H9 (cell line): ENCODE results near the gene PNPLA7. TPM values are rescaled to one million over a fixed set of nuclear protein-coding genes. Genes with fewer than 3 reads are reported as not detected.

ENCODE experiments used
- DNase-seq: peaks from one replicate; pipeline ENCODE4 v3.0.0-alpha.2; 2017
- H2AFZ ChIP-seq: one replicate; pipeline ENCODE4 v1.6.1; 2013; ENCODE audit warnings: mild to moderate bottlenecking, low read length, control low read depth, moderate library complexity
- H2AK5ac ChIP-seq: 2 replicates; pipeline ENCODE4 v1.6.1; 2013; ENCODE audit warnings: low read length, control low read depth, mixed read lengths; ENCODE audit not compliant: insufficient read length
- H2BK120ac ChIP-seq: one replicate; pipeline ENCODE4 v1.6.1; 2013; ENCODE audit warnings: low read depth, mild to moderate bottlenecking, low read length, control low read depth, inconsistent platforms; ENCODE audit not compliant: poor library complexity, severe bottlenecking
- H2BK12ac ChIP-seq: 2 replicates; pipeline ENCODE4 v1.6.1; 2013; ENCODE audit warnings: low read length, control low read depth, mixed read lengths, low read depth; ENCODE audit not compliant: insufficient read length
- H2BK15ac ChIP-seq: 2 replicates; pipeline ENCODE4 v1.6.1; 2013; ENCODE audit warnings: low read depth, low read length, control low read depth
- H2BK20ac ChIP-seq: one replicate; pipeline ENCODE4 v1.6.1; 2013; ENCODE audit warnings: low read depth, mild to moderate bottlenecking, low read length, control low read depth, inconsistent platforms; ENCODE audit not compliant: poor library complexity, severe bottlenecking
- H2BK5ac ChIP-seq: 2 replicates; pipeline ENCODE4 v1.6.1; 2013; ENCODE audit warnings: low read length, control low read depth, mixed read lengths; ENCODE audit not compliant: insufficient read length
- H3K14ac ChIP-seq: 2 replicates; pipeline ENCODE4 v1.6.1; 2013; ENCODE audit warnings: low read length, control low read depth; ENCODE audit not compliant: insufficient read depth
- H3K18ac ChIP-seq: 2 replicates; pipeline ENCODE4 v1.6.1; 2013; ENCODE audit warnings: low read depth, mild to moderate bottlenecking, mixed read lengths, low read length, control low read depth; ENCODE audit not compliant: insufficient read length
- H3K23ac ChIP-seq: 2 replicates; pipeline ENCODE4 v1.6.1; 2013; ENCODE audit warnings: low read length, control low read depth, mixed read lengths, low read depth; ENCODE audit not compliant: insufficient read length
- H3K23me2 ChIP-seq: 2 replicates; pipeline ENCODE4 v1.6.1; 2013; ENCODE audit warnings: low read depth, mild to moderate bottlenecking, mixed read lengths, low read length, control low read depth; ENCODE audit not compliant: insufficient read length, poor library complexity, severe bottlenecking
- H3K27ac ChIP-seq: 2 replicates; pipeline ENCODE4 v1.5.1; 2013; ENCODE audit warnings: low read length, control low read depth, mixed read lengths, low read depth; ENCODE audit not compliant: insufficient read length
- H3K27me3 ChIP-seq: 2 replicates; pipeline ENCODE4 v1.6.1; 2013; ENCODE audit warnings: low read length, control low read depth, inconsistent platforms; ENCODE audit not compliant: insufficient read depth
- H3K4ac ChIP-seq: 2 replicates; pipeline ENCODE4 v1.6.1; 2013; ENCODE audit warnings: low read depth, mild to moderate bottlenecking, control low read depth, inconsistent platforms, low read length, moderate library complexity
- H3K4me1 ChIP-seq: 2 replicates; pipeline ENCODE4 v1.6.1; 2013; ENCODE audit warnings: low read length, control low read depth, inconsistent platforms; ENCODE audit not compliant: insufficient read depth
- H3K4me2 ChIP-seq: 2 replicates; pipeline ENCODE4 v1.6.1; 2013; ENCODE audit warnings: low read length, control low read depth, mixed read lengths; ENCODE audit not compliant: insufficient read length, insufficient read depth
- H3K56ac ChIP-seq: 2 replicates; pipeline ENCODE4 v1.6.1; 2013; ENCODE audit warnings: low read depth, mild to moderate bottlenecking, mixed read lengths, low read length, control low read depth; ENCODE audit not compliant: insufficient read length
- H3K79me1 ChIP-seq: 2 replicates; pipeline ENCODE4 v1.6.1; 2013; ENCODE audit warnings: low read depth, mild to moderate bottlenecking, moderate library complexity, low read length, control low read depth, inconsistent platforms; ENCODE audit not compliant: insufficient read depth, poor library complexity, severe bottlenecking
- H3K79me2 ChIP-seq: 2 replicates; pipeline ENCODE4 v1.6.1; 2013; ENCODE audit warnings: low read length, control low read depth, inconsistent platforms; ENCODE audit not compliant: insufficient read depth
- H3K9ac ChIP-seq: 2 replicates; pipeline ENCODE4 v1.6.1; 2013; ENCODE audit warnings: low read length, control low read depth, mixed read lengths; ENCODE audit not compliant: insufficient read length; ENCODE audit errors: extremely low read depth
- H3K9me3 ChIP-seq: one replicate; pipeline ENCODE4 v1.6.1; 2013; ENCODE audit warnings: low read depth, low read length, inconsistent platforms; ENCODE audit not compliant: control insufficient read depth
- H3T11ph ChIP-seq: one replicate; pipeline ENCODE4 v1.6.1; 2013; ENCODE audit warnings: mild to moderate bottlenecking, low read length, control low read depth, inconsistent platforms
- H4K20me1 ChIP-seq: one replicate; pipeline ENCODE4 v1.6.1; 2013; ENCODE audit not compliant: control insufficient read depth, insufficient read length, insufficient read depth
- H4K5ac ChIP-seq: 2 replicates; pipeline ENCODE4 v1.6.1; 2013; ENCODE audit warnings: low read depth, mild to moderate bottlenecking, mixed read lengths, low read length, control low read depth; ENCODE audit not compliant: insufficient read length
- H4K8ac ChIP-seq: replicated peaks from 2 replicates; pipeline ENCODE4 v1.6.1; 2013; ENCODE audit warnings: low read length, control low read depth, mixed read lengths, low read depth; ENCODE audit not compliant: insufficient read length
- H4K91ac ChIP-seq: 2 replicates; pipeline ENCODE4 v1.6.1; 2013; ENCODE audit warnings: low read depth, mild to moderate bottlenecking, moderate library complexity, mixed read lengths, low read length, control low read depth; ENCODE audit not compliant: insufficient read length
- H3K27ac Mint-ChIP-seq, 3 experiments: 2 replicates in 2 of 3; 3 replicates in 1 of 3; pipeline ENCODE4 v1.8.0; 2020 to 2021; ENCODE audit warnings: mixed read lengths in 3 of 3, mild to moderate bottlenecking in 1 of 3, moderate library complexity in 1 of 3
- H3K27me3 Mint-ChIP-seq: 2 replicates; pipeline ENCODE4 v1.8.0; 2021; ENCODE audit warnings: low read depth, mild to moderate bottlenecking, moderate library complexity, mixed read lengths
- H3K36me3 Mint-ChIP-seq, 3 experiments: 2 replicates in 2 of 3; 3 replicates in 1 of 3; pipeline ENCODE4 v1.8.0; 2020 to 2021; ENCODE audit warnings: low read depth in 3 of 3, mixed read lengths in 3 of 3; ENCODE audit not compliant: insufficient read depth in 1 of 3
- H3K4me1 Mint-ChIP-seq, 2 experiments: 2 replicates each; pipeline ENCODE4 v1.8.0; 2020; ENCODE audit warnings: mixed read lengths in 2 of 2
- H3K4me3 Mint-ChIP-seq, 2 experiments: 2 replicates in 1 of 2; 3 replicates in 1 of 2; pipeline ENCODE4 v1.8.0; 2020 to 2021; ENCODE audit warnings: mild to moderate bottlenecking in 2 of 2, mixed read lengths in 2 of 2, moderate library complexity in 1 of 2
- H3K9me3 Mint-ChIP-seq, 2 experiments: 2 replicates in 1 of 2; 3 replicates in 1 of 2; pipeline ENCODE4 v1.8.0; 2020; ENCODE audit warnings: mild to moderate bottlenecking in 2 of 2, mixed read lengths in 2 of 2, moderate library complexity in 1 of 2
- CTCF ChIP-seq: fragments of 200-600 bp; sonication (generic); conservative IDR thresholded peaks from 3 replicates; pipeline ENCODE4 v1.8.0; 2021; ENCODE audit warnings: antibody characterized with exemption, mild to moderate bottlenecking
- WGBS: extraction: QIAGEN DNeasy Blood & Tissue Kit; methylation state at CpG from one replicate; pipeline ENCODE4 v1.1.7; 2013; ENCODE audit warnings: missing lambda C conversion rate, low lambda C conversion rate, mixed read lengths; ENCODE audit not compliant: insufficient read length; ENCODE audit errors: extremely low coverage; 5-methylcytosine and 5-hydroxymethylcytosine counted together
- total RNA-seq: library from RNA; stranded (reverse); gene quantifications from 2 replicates; pipeline ENCODE4 v1.2.1, GENCODE V29; 2021

The PNPLA7 gene
- total RNA-seq, 1 experiment from 2014 or later, result 1.8 TPM

- no peak for TF ChIP-seq CTCF
- no peak overlapping the region for H4K91ac ChIP-seq
- no CpG with 5 or more reads among the region's 42 CpGs for WGBS
- H4K5ac ChIP-seq, result no peak overlapping the region
- no peak overlapping the region for H2AK5ac ChIP-seq
- H3K4me1 Mint-ChIP-seq, result no peaks in the 10 kb centered on the region
- H3K18ac ChIP-seq, result no peak overlapping the region
- no peak overlapping the region for H2BK5ac ChIP-seq
- H3K27me3 ChIP-seq, result no peaks in the 10 kb centered on the region
- no peaks in the 10 kb centered on the region for H4K20me1 ChIP-seq
- H4K8ac ChIP-seq, result no peak overlapping the region
- no peak overlapping the region for H3K27ac Mint-ChIP-seq
- no peak overlapping the region for H3K14ac ChIP-seq
- no peak overlapping the region for H3K23ac ChIP-seq
- DNase-seq, result no peak
- no peaks in the 10 kb centered on the region for H3K36me3 Mint-ChIP-seq
- H2AFZ ChIP-seq, result no peak overlapping the region
- H3K79me2 ChIP-seq, result no peaks in the 10 kb centered on the region
- H3K23me2 ChIP-seq, result no peaks in the 10 kb centered on the region
- H3K9me3 ChIP-seq, result no peaks in the 10 kb centered on the region
- no peak overlapping the region for H3K27ac ChIP-seq
- no peak overlapping the region for H3K4me2 ChIP-seq
- H3K9ac ChIP-seq, result no peak overlapping the region
- H3K27me3 Mint-ChIP-seq, result peaks cover 3% of the 10 kb centered on the region; the same call in 1 of the 2 replicates
- H3T11ph ChIP-seq, result no peak overlapping the region
- H2BK15ac ChIP-seq, result no peak overlapping the region
- H3K4ac ChIP-seq, result no peak overlapping the region
- H2BK20ac ChIP-seq, result no peak overlapping the region
- no peak overlapping the region for H2BK12ac ChIP-seq
- H3K56ac ChIP-seq, result no peak overlapping the region
- H3K4me1 ChIP-seq, result no peaks in the 10 kb centered on the region
- H3K9me3 Mint-ChIP-seq, result no peaks in the 10 kb centered on the region
- no peaks in the 10 kb centered on the region for H3K79me1 ChIP-seq
- H2BK120ac ChIP-seq, result no peak overlapping the region
- no peak overlapping the region for H3K4me3 Mint-ChIP-seq
These were observed 114.0 kb downstream of the PNPLA7 start for GRCh38 chr9:137435980-137436760.
